GM12878 (cell line): ENCODE results near the gene LRRK1.

Experiments used
- CHD1 ChIP-seq: IDR thresholded peaks from 2 replicates; pipeline ENCODE4 v1.6.1; 2012; ENCODE audit warnings: low read depth, low read length, improper control_type of control experiment
- NFYA ChIP-seq: IDR thresholded peaks from 2 replicates; pipeline ENCODE4 v1.6.1; 2011; ENCODE audit warnings: low read depth, mild to moderate bottlenecking, low read length, improper control_type of control experiment, borderline replicate concordance
- NR2F1 ChIP-seq: fragments of 450-650 bp; conservative IDR thresholded peaks from 2 replicates; pipeline ENCODE4 v1.6.1; 2017; ENCODE audit warnings: mild to moderate bottlenecking
- PAX8 ChIP-seq: fragments of 450-650 bp; IDR thresholded peaks from 2 replicates; pipeline ENCODE4 v1.6.1; 2017; ENCODE audit warnings: mild to moderate bottlenecking, moderate library complexity
- POLR2AphosphoS5 ChIP-seq: IDR thresholded peaks from 2 replicates; pipeline ENCODE4 v1.6.1; 2011; ENCODE audit warnings: mild to moderate bottlenecking, low read length, inconsistent platforms
- SMC3 ChIP-seq: IDR thresholded peaks from 2 replicates; pipeline ENCODE4 v1.6.1; 2011; ENCODE audit warnings: low read length, improper control_type of control experiment, borderline replicate concordance
- SRF ChIP-seq, 2 experiments: IDR thresholded peaks; 2 replicates each; pipeline ENCODE4 v1.6.1; 2011; ENCODE audit warnings: low read depth in 2 of 2, low read length in 2 of 2, mild to moderate bottlenecking in 1 of 2, moderate library complexity in 1 of 2
- TCF12 ChIP-seq: IDR thresholded peaks from 2 replicates; pipeline ENCODE4 v1.6.1; 2011; ENCODE audit warnings: low read depth, mild to moderate bottlenecking, low read length
- WRNIP1 ChIP-seq: IDR thresholded peaks from 2 replicates; pipeline ENCODE4 v1.6.1; 2011; ENCODE audit warnings: low read depth, low read length, improper control_type of control experiment, borderline replicate concordance
- ZNF274 ChIP-seq: IDR thresholded peaks from one replicate; pipeline ENCODE4 v1.8.0; 2011; ENCODE audit not compliant: insufficient read length, insufficient read depth
- TF ChIP-seq, protein P1 (sequence below): fragments of 450-650 bp; IDR thresholded peaks from 2 replicates; pipeline ENCODE4 v1.6.1; 2017; ENCODE audit warnings: antibody characterized with exemption, mild to moderate bottlenecking, moderate library complexity
- TF ChIP-seq, protein P2 (sequence below), 3 experiments: IDR thresholded peaks in 2 of 3; conservative IDR thresholded peaks in 1 of 3; 2 replicates each; pipeline ENCODE4 v1.5.1; 2011; ENCODE audit warnings: low read depth in 3 of 3, low read length in 3 of 3, mild to moderate bottlenecking in 3 of 3, control low read depth in 2 of 3, moderate library complexity in 2 of 3, inconsistent platforms in 1 of 3, mixed read lengths in 1 of 3; ENCODE audit not compliant: control insufficient read depth in 2 of 3, insufficient read depth in 1 of 3; ENCODE audit errors: extremely low read depth in 1 of 3

DNA sequence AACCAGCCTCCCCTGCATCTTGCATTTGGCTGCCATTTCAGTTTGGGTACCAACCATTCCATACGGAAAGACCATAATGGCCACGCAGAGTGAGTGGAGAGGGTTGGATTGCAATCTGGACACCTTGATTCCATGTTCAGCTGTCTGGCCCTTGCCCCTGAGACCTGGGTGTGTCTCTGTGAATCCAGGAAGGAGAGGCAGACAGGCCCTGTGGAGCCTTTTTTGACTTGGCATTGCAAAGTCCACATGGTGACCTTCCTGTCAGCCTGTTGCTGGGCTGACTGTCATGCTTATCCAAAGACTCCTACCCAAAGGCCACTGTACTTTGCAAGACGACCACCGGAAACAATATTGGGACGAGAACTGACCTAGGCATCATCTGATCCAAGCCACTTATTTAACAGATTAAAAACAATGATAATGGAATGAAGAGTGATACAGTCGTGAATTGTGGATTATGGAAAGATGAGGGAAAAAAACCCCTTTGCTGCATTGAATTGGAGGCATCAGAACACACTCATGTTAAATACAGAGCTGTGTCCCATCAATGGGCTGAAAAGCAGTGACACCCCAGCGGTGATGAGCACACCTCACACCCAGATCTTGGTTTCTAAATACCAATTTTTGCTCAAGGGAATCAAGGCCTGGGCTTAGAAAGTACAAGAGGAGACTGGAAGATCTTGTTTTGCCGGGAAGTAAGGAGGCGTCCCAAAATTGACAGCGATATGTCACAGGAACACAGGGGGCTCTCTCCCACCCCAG, 86.0 kb downstream of the LRRK1 start:
- TF ChIP-seq POLR2AphosphoS5 = no peak
- TF ChIP-seq ZNF274 = no peak
- TF ChIP-seq SMC3 = no peak
- TF ChIP-seq, protein P1, sequence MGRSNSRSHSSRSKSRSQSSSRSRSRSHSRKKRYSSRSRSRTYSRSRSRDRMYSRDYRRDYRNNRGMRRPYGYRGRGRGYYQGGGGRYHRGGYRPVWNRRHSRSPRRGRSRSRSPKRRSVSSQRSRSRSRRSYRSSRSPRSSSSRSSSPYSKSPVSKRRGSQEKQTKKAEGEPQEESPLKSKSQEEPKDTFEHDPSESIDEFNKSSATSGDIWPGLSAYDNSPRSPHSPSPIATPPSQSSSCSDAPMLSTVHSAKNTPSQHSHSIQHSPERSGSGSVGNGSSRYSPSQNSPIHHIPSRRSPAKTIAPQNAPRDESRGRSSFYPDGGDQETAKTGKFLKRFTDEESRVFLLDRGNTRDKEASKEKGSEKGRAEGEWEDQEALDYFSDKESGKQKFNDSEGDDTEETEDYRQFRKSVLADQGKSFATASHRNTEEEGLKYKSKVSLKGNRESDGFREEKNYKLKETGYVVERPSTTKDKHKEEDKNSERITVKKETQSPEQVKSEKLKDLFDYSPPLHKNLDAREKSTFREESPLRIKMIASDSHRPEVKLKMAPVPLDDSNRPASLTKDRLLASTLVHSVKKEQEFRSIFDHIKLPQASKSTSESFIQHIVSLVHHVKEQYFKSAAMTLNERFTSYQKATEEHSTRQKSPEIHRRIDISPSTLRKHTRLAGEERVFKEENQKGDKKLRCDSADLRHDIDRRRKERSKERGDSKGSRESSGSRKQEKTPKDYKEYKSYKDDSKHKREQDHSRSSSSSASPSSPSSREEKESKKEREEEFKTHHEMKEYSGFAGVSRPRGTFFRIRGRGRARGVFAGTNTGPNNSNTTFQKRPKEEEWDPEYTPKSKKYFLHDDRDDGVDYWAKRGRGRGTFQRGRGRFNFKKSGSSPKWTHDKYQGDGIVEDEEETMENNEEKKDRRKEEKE = no peak
- TF ChIP-seq, protein P2, sequence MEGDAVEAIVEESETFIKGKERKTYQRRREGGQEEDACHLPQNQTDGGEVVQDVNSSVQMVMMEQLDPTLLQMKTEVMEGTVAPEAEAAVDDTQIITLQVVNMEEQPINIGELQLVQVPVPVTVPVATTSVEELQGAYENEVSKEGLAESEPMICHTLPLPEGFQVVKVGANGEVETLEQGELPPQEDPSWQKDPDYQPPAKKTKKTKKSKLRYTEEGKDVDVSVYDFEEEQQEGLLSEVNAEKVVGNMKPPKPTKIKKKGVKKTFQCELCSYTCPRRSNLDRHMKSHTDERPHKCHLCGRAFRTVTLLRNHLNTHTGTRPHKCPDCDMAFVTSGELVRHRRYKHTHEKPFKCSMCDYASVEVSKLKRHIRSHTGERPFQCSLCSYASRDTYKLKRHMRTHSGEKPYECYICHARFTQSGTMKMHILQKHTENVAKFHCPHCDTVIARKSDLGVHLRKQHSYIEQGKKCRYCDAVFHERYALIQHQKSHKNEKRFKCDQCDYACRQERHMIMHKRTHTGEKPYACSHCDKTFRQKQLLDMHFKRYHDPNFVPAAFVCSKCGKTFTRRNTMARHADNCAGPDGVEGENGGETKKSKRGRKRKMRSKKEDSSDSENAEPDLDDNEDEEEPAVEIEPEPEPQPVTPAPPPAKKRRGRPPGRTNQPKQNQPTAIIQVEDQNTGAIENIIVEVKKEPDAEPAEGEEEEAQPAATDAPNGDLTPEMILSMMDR (IDR thresholded peaks at IDR 0.05 in 2 of 3, conservative IDR thresholded peaks at IDR 0.05 in 1 of 3; ENCODE audit: control insufficient read depth in 2 of 3, extremely low read depth in 1 of 3, insufficient read depth in 1 of 3, low read depth in 3 of 3, low read length in 3 of 3) = no peak
- TF ChIP-seq WRNIP1 = no peak
- TF ChIP-seq NFYA = no peak
- no peak for TF ChIP-seq SRF (IDR thresholded peaks at IDR 0.05; ENCODE audit: low read depth in 2 of 2, low read length in 2 of 2)
- TF ChIP-seq PAX8 = no peak
- no peak for TF ChIP-seq CHD1
- TF ChIP-seq TCF12 = no peak
- no peak for TF ChIP-seq NR2F1
